Thyroid gland (tissue), 4 donors: ENCODE results near the gene PARD3.

Experiments used
- CTCF ChIP-seq, 6 experiments: fragments of 200-600 bp in 3 of 6; fragments of 450-650 bp in 3 of 6; sonication (generic) in 3 of 6; IDR thresholded peaks; one replicate each; pipeline ENCODE4 v1.5.1; 2016 to 2019; ENCODE audit warnings: antibody characterized with exemption in 6 of 6, mild to moderate bottlenecking in 2 of 6, inconsistent platforms in 1 of 6, moderate library complexity in 1 of 6
- POLR2A ChIP-seq, 2 donors: fragments of 450-650 bp; IDR thresholded peaks; one replicate each; pipeline ENCODE4 v1.6.1; 2017; ENCODE audit warnings: antibody characterized with exemption in 2 of 2, mild to moderate bottlenecking in 2 of 2, moderate library complexity in 1 of 2

GRCh38 chr10:34736976-34737771 lies 77.9 kb downstream of the PARD3 start:
- TF ChIP-seq POLR2A (IDR thresholded peaks at IDR 0.05) = no peak
- no peak for TF ChIP-seq CTCF (IDR thresholded peaks at IDR 0.05)
